ENCODE data around the gene ESR2.

- TF ChIP-seq, protein P1, sequence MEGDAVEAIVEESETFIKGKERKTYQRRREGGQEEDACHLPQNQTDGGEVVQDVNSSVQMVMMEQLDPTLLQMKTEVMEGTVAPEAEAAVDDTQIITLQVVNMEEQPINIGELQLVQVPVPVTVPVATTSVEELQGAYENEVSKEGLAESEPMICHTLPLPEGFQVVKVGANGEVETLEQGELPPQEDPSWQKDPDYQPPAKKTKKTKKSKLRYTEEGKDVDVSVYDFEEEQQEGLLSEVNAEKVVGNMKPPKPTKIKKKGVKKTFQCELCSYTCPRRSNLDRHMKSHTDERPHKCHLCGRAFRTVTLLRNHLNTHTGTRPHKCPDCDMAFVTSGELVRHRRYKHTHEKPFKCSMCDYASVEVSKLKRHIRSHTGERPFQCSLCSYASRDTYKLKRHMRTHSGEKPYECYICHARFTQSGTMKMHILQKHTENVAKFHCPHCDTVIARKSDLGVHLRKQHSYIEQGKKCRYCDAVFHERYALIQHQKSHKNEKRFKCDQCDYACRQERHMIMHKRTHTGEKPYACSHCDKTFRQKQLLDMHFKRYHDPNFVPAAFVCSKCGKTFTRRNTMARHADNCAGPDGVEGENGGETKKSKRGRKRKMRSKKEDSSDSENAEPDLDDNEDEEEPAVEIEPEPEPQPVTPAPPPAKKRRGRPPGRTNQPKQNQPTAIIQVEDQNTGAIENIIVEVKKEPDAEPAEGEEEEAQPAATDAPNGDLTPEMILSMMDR (IDR thresholded peaks at IDR 0.05; ENCODE audit: poor library complexity), result no peak
- TF ChIP-seq EZH2phosphoT487 (IDR thresholded peaks at IDR 0.05; ENCODE audit: low read depth, severe bottlenecking, unreplicated experiment) (no peak), EZH2 (IDR thresholded peaks at IDR 0.05; ENCODE audit: borderline replicate concordance) (no peak)
These were observed 255.2 kb downstream of the ESR2 start for GRCh38 chr14:64038841-64039542.

Data from hepatocyte (in vitro differentiated cells).